DOHH2 (cell line): ENCODE measurements around the gene HOXA13.

Source experiments
- CTCF ChIP-seq: fragments of 200-600 bp; sonication (generic); IDR thresholded peaks from one replicate; pipeline ENCODE4 v1.5.1; 2014; ENCODE audit warnings: antibody characterized with exemption, mild to moderate bottlenecking, low read depth, low read length; ENCODE audit not compliant: poor library complexity, severe bottlenecking
- EZH2phosphoT487 ChIP-seq: fragments of 200-600 bp; sonication (generic); IDR thresholded peaks from 2 replicates; pipeline ENCODE4 v1.6.1; 2017; ENCODE audit warnings: borderline replicate concordance, mild to moderate bottlenecking, antibody characterized with exemption, low read length, moderate library complexity, mixed read lengths

- no peak for TF ChIP-seq CTCF
- TF ChIP-seq EZH2phosphoT487 = no peak
Observed at GRCh38 chr7:27149842-27150567, 49.9 kb downstream of the HOXA13 start.
